Measurements from ENCODE around the gene SH2D4B.
"Not testable (repeated sequence)": the region's sequence is repeated elsewhere in the genome, so short reads cannot be mapped to it uniquely, and the experiment has no call there.

SH2D4B gene

DNA sequence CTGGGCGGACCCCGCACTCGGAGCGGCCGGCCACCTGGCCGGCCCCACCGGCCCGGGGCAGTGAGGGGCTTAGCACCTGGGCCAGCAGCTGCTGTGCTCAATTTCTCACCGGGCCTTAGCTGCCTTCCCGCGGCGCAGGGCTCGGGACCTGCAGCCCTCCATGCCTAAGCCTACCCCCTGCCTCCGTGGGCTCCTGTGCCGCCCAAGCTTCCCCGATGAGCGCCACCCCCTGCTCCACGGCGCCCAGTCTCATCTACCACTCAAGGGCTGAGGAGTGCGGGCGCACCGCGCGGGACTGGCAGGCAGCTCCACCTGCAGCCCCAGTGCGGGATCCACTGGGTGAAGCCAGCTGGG is 5.6 kb downstream of the SH2D4B start:
- DNase-seq (ENCODE audit: low read depth), result not testable (repeated sequence)

GRCh38 chr10:80544316-80544953 is 6.7 kb downstream of the SH2D4B start:
- DNase-seq (ENCODE audit: low read depth), result no peak

DNA sequence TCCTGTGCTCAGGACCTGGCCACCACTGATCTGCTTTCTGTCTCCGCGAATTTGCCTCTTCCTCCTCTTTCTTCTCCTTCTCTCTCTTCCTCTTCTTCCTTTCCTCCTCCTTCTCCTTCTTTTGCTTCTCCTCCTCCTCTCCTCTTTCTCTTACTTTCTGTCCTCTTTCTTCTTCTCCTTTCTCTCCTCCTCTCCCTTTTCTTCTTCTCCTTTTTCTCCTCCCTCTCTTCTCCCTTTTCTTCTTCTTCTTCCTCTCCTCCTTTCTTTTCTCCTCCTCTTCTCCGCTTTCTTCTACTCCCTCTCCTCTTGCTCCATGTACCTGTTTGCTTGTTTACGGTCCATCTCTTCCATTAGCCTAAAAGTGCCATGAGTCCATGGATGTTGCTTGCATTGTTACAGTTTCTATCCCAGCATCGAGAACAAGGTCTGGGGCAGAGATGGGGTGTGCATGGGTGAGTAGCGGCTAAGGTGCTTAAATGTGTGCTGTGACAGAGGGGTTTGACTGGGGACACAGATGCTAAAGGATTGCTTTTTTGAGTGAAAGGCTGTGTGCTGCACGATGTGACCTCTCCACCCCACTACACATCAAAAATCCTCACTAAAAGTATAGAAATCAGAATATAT is 7.7 kb downstream of the SH2D4B start:
- DNase-seq (ENCODE audit: low read depth), result no peak

DNA sequence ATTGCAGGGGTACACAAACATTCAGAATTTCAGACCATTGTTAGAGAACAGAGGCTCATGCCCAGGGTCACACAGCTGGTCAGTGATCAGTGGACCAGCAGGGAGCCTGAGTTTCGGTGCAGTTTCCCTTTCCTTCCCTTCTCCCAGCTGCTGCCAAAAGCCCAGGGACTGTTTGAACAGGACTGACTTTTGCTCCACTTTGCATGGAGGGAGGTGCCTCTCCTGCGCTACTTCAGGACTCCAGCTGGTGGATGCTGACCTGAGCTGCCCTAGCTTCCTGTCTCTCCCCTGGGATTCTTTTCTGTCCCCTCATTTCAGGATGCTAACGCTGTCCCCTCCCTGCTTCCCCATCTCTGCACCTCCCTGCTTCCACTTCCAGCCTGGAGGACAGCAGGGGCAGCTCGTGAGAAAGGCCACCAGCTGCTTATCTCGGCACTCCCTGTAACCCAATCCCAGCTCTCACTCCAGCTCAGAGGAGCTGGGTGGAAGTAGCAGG is 14.5 kb downstream of the SH2D4B start:
- DNase-seq (ENCODE audit: low read depth), result no peak

DNA sequence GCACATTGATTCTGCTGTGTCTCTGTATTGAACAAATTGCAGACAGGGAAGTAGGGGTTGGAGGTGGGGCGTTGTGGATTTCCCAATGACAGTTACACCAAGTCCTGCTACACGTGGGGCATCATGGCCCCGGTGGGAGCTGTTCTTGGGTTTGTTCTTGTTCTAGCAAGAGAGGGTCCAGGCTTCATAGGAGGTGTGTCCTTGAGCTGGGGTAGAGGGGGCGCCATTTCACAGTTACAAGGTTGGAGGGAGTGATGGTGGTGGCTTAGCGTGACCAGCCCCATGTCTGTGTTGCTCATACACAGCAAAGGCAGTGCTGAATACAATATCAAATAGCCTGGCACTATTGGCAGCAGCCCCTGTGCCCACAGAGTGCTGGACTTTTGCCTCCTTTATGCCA is 15.7 kb downstream of the SH2D4B start:
- DNase-seq (ENCODE audit: low read depth), result no peak

DNA sequence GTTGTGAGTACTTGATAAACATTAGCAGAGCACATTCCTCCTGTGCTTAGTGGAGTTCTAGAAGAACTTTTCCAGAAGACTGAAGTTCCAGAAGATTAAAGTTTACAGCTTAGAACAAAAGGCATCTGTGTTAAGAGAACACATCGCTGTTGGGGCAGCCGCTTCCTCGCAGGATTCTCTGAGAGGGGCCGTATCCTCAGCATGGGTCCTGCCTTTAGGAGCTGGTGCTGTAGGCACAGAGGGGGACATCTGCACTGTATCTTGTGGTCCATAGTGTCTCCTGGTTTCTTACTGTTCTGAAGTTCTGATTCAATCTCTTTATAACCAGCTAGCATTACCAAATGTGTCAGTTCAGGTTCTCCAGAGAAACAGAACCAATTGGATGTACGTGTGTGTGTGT is 16.3 kb downstream of the SH2D4B start:
- DNase-seq (ENCODE audit: low read depth), result no peak

GRCh38 chr10:80555415-80555814 is 17.7 kb downstream of the SH2D4B start:
- no peak for DNase-seq (ENCODE audit: low read depth)

DNA sequence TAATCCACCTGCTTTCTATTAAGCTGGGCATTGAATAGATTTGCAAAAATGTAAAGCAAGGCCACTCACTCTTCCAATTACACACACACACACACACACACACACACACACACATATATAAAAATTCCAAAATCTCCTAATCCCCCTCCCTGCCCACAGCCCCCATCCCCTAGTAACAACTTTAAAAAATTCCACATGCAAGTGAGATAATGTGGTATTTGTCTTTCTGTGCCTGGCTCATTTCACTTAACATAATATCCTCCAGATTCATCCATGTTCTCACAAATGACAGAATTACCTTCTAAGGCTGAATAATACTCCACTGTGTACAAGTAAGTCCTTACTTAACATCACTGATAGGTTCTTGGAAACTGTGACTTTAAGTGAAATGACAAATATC is 24.2 kb downstream of the SH2D4B start:
- DNase-seq (ENCODE audit: low read depth), result no peak

- no peak for DNase-seq (ENCODE audit: low read depth)
Observed at GRCh38 chr10:80567292-80567691, 29.6 kb downstream of the SH2D4B start.

- no peak for DNase-seq (ENCODE audit: low read depth)
Observed at GRCh38 chr10:80569131-80569895, 31.6 kb downstream of the SH2D4B start.

DNA sequence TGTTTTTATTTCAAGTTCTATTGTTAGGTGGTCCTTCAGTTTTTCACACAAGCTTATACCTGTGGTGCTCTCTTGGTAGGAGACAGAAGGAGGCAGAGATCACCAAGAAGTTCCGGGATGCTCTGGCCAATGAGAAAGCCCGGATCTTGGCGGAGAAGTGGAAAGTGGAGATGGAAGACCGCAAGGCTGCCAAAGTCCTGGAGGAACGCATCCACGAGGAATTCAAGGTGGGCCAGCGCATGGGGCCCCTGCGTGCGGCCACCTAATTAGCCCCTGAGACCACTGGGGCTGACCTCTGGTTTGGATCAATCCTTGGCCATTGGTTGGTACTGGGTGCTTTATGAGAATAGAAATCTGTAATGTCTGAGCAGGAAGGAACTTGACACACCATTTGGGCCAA is 33.6 kb downstream of the SH2D4B start:
- DNase-seq (ENCODE audit: low read depth), result no peak

DNA sequence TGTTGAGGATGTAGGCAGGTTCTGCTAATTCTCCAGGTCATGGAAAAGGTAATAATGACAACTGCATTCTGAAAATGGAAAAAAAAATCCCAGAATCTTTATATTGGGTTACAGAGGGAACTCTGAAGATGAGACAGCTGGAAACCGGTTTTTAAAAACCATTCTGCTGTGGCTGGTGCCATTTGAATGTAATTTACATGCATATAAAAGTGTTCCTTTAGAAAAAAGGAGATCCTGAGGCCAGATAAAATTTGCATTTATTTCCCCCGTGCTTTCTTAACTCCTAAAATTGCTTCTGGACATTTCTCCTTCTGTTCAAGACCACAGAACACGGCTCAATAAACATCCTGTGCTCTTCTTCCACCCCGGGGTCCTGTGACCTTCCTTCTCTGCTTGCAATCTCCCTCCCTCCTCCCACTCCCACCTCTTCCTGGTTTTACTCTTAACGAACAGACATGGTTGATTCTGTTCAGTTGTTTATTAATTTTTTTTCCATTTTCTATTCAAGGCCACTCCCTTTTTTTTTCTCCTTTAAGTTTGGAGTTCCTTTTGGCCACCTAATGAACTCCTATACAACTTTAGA is 41.6 kb downstream of the SH2D4B start:
- DNase-seq (ENCODE audit: low read depth), result no peak

- DNase-seq (ENCODE audit: low read depth), result no peak
Observed at GRCh38 chr10:80579849-80580637, 42.3 kb downstream of the SH2D4B start.

DNA sequence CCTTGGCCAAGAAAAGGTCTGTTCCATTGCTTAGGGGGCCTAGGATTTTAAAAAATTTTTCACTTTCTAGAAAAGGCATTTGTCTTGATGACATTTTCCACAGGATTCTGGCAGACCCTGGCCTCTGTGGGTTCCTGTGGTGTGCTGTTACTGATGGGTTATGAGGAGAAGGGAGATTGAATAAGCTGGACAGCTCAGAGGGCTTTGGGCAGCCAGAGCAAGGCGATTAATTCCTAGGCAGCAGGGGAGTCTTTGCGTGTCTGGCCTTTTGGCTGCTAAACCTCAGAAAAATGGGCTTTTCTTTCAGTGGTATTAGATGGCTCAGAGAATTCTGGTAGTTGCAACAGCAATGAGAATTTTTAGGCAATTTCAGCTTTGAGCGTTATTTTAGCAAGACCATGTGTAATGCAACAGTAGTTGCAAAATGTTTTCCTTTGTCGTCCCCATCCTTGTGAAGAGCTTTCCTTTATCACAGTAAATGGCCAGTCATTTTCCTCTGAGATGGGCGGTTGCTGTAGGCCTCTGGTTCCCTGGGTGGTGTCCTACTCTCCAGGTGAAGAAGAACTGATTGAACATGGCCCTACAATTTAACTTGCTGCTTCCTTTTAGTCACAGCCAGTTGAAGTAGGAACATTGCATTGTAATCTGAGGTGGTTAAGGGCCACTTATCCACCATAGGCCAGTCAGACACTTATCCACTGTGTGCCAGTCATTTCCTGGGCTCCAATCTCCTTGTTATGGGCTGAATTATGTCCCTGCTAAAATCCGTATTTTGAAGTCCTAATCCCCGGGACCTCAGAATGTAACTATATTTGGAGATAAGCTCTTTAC is 43.2 kb downstream of the SH2D4B start:
- DNase-seq (ENCODE audit: low read depth), result no peak

- no peak for DNase-seq (ENCODE audit: low read depth)
Observed at GRCh38 chr10:80581469-80581835, 43.8 kb downstream of the SH2D4B start.

DNA sequence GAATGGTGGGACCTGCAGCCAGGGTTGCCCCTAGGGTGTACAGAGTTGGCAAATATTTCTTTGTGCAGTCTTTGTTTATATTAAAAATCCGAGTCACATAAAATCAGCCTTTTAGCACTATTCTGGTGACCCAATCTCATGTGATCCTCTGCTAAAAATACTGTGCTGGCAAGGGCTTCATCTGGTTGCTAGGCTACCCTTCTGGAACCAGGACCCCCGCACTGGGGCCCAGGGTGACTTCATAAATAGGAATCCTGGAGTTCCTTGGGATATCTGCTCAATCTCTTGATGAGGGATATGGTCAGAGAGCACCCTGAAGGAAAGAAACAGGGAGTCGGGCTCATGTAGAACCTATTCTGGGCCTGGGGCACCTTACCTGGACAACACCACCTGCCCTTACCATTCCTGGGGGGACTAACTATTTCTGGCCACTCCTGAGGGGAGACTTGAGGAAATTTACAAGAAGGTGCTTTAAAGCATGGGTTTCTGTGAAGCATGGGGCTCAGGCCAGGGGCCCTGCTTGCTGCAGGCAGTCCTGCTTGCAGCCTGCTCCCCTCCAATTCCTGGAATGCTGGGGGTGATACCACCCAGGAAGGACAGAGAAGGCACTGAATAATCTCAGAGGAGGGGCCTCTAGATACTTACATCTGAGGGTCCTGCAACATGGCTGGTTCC is 44.7 kb downstream of the SH2D4B start:
- DNase-seq (ENCODE audit: low read depth), result no peak

DNA sequence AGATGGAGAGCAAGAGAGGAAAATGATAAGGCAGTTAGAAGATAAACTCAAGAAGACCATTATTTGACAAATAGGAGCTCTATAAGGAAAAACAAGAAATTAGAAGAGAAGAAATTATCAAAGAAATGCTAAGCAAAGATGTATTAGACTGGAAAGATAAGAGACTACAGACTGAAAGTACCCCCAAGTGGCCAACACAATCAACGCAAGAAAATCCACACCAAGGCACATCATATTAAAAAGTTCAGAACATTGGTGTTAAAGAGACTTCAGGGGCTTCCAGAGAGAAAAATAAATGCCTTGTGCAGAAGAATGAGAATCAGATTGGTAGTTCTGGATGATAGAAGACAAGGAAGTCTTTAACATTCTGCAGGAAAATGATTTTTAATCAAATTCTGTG is 46.0 kb downstream of the SH2D4B start:
- DNase-seq (ENCODE audit: low read depth), result no peak

GRCh38 chr10:80585812-80586211 is 48.1 kb downstream of the SH2D4B start:
- DNase-seq (ENCODE audit: low read depth), result no peak

GRCh38 chr10:80588546-80588945 is 50.8 kb downstream of the SH2D4B start:
- no peak for DNase-seq (ENCODE audit: low read depth)

DNA sequence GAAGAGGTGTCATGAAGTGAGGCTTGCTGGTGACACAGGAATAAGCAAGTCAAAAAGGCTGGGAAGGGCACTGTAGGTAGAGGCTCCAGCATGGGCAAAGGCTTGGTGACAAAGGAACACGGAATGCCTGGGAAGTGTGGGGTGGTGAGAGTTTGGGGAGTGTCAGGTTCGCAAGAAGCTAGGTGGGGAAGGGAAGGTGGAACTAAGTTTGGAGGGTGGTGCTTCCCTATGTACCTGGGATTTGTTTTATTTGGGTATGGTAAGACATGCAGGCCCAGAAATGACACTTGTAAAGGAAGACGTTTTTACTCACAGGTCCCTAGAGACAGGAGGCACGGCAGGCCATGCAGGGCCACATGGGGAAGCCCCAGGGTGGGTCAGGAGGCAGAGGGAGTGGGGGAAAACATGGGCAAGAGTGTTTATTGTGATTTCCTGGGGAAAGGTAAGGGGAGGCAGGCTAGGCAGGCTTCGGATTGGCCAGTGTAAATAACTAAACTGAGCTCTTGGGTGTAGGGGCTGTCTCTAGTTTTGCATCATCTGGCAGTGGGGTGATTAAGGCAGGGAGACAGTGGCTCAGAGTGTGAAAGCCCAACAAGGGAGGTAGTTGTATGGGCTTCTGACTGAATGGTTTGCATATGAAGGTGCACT is 52.1 kb downstream of the SH2D4B start:
- no peak for DNase-seq (ENCODE audit: low read depth)

Data from stimulated activated CD8-positive, alpha-beta memory T cell treated with anti-CD3 and anti-CD28 coated beads, Interleukin-4, amount 100 ng/mL, for 24 hours (primary cell).